ENCODE data around the gene TGM2.
A peak's percentile ranks its signal among the peaks of the same experiment; 100 is the strongest.

TGM2 gene

DNA sequence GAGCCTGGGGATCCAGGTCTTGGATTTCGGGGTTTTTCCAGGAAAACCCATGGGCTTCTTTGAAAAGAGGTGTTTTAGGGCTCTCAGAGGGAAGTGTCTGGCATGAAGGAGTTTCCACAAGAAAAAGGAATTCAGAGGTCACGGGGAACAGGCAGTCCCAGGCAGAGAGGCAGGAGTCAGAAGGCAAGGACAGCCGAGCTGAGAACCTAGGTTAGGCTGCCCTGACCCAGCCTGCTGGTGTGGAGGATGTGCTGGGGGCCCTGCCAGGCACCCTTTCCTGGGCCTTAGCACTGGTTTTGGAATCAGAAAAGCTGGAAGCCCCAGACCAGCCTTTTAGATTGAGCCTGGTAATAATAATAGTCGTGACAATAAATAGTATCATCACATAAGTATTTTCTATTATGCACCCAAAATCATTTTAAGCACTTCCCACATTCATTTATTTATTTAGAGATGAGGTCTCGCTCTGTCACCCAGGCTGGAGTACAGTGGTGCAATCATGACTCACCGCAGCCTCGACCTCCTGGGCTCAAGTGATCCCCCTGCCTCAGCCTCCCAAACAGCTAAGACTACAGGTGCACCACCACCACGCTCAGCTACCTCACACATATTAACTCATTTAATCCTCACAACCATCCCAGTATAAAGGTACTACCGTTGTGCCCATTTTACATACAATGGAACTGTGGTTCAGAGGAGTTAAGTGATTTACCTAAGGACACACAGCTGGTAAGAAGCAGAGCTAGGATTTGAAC lies 19.9 kb downstream of the TGM2 start:
- peak; percentile 46 for DNase-seq (ENCODE audit: low read depth)

DNA sequence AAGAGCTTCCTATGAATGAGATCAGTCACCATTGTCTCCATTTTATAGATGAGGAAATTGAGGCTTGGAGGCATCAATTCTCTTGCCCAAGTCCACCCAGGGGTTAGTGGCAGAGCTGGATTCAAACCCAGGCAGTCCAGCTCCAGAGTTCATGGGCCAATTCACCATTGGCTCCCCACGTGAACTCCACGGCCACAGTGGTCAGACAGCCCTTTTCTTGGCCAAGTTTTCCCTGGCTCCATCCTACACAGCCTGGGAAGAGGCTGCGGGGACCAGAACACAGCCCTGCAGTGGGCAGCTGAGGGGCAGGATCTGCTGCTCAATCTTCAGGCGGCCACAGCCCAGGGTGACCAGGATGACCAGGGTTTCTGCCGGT lies 20.5 kb downstream of the TGM2 start:
- no peak for DNase-seq (ENCODE audit: low read depth)

DNA sequence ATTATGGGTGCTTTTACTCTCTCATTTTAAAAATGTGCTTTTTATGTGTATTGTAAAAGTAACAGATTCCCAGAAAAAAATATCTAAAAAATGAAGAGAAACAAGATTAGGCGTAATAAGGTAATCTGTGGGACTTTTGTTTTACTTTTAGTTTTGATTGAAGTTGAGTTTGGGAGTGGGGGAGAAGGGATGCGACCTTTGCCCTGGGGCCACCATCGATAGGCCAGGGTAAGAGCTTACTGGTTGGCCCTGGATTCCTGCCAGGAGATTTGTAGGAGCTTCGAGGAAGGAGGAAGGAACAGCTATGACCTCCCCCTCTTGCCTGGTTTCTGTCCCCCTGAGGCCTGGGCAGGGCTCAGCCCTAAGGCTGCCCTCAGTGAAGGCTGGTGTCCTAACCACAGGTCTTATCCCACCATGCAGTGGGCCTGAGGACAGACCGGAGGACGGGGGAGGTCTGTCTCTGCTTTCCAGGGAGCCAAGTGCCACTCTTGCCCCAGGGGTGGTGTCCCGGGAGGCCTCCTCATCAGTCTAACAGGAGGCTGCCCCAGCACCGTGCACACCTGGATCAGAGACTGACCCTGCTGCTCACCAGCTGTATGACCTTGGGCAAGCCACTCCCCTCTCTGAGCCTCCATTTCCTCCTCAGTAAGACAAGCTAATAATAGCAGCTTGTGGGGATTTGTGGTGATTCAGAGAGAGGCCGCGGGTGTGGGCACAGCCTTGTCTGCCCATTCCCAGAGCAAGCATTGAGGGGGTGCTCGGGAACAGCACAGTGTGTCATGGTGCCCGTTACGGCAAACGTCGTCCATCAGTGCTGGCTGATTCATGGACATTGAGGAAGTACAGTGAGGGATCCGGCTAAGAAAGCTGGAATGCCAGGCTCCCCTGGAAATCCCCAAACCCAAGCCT lies 21.2 kb downstream of the TGM2 start:
- DNase-seq (ENCODE audit: low read depth) = peak; percentile 56

DNA sequence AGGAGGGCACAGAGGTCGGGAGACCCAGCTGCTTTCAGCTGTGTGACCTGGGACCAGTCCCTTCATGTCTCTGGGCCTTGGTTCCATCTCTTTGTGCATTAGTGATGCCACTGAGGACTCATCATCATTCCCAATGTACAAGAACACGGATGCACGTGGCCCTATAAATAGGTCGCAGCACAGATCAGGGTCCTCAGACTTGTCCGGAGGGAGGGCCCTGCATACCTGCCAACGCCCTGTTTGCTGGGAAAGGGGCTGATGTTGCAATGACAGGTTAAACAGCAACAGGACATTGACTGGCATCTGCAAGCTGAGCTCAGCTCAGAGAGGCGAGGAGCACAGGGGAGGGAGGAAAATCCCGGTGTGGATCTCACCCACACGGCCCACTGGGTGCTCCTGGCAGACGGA lies 21.8 kb downstream of the TGM2 start:
- no peak for DNase-seq (ENCODE audit: low read depth)

DNA sequence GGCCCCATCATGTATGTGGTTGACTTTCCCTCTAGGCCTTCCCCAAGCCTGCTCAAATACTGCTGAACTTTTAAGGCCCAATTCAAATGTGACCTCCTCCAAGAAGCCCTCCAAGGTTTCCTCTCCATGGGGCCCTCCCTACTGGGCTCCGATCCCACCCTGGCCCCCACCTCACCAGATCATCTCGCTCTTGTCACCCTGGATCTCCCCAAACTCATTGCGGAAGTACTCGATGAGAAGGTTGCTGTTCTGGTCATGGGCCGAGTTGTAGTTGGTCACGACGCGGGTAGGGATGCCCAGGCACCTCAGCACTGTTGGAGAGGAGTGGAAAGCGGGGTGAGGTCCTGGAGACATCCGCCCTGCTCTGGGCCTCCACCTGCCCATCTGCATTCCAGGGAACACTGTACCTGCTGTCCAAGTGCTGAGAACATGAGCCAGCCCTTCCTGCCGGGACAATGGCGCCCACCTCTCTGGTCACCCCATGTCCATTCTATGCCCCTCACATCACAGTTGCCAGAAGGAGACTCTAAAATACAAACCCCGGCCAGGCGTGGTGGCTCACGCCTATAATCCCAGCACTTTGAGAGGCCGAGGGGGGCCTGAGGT lies 23.1 kb downstream of the TGM2 start:
- DNase-seq (ENCODE audit: low read depth) = no peak

DNA sequence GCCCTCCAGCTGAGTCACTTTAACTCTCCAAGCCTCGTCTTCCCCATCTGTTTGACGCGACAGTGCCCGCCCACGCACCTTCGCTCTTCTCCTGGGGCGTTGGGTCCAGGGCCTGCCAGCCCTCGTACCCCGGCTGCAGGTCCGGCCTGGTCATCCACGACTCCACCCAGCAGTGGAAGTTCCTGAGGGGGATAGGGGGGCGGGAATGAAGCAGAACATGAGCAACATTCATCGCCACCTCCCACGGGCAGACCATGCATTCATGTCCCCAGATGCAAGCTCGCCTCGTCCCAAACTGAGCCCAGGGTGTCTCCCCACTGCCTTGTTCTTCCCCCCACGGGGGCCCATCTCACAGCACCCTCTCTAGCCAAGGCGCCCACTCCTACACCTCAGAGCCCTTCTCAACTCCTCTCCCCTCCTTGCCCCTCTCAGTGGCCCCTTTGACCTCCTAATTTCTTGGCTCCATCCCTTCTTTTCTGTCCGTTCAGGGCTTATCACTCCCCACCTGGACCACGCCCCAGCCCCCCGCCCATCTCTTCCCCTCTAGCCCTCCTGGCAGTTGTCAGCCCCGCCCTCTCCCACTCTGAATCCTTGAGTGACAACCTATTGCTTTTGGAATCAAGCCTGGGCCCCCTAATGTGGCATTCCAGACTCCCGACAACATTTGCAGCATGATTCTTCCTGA lies 23.7 kb downstream of the TGM2 start:
- DNase-seq (ENCODE audit: low read depth) = no peak

DNA sequence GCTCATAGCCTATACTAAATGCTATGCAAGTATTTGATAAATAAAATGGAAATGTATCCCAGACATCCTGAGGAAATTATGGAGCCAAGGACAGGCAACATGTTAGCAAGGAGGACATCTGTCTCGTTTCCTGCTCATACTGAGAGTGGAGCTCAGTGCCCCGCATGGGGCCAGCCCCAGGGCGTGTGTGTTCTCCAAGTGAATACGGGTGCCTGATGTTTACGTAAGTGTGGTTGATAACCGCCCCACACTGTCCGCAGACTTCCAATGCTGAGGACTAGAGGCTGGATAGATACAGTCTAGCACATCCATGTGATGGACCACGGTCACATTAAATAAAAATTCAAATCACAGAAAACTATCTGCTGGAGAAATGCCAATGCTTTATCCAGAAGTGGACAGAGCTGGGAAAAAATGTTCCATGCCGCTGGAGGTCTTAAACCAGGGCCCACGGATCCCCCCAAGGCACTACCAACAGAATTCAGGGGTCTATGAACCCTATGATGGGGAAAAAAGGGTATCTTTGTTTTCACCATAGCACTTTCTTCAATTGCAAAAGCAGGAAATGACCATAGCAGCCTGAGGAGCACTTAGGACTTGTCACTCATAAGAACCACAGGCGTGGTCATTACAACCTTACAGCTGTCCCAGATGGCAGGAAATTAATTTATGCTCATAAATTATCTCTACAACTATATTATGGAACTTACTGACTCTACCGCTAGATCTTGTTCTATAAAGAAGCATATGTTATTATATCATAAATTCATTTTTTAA lies 24.9 kb downstream of the TGM2 start:
- DNase-seq (ENCODE audit: low read depth) = no peak

DNA sequence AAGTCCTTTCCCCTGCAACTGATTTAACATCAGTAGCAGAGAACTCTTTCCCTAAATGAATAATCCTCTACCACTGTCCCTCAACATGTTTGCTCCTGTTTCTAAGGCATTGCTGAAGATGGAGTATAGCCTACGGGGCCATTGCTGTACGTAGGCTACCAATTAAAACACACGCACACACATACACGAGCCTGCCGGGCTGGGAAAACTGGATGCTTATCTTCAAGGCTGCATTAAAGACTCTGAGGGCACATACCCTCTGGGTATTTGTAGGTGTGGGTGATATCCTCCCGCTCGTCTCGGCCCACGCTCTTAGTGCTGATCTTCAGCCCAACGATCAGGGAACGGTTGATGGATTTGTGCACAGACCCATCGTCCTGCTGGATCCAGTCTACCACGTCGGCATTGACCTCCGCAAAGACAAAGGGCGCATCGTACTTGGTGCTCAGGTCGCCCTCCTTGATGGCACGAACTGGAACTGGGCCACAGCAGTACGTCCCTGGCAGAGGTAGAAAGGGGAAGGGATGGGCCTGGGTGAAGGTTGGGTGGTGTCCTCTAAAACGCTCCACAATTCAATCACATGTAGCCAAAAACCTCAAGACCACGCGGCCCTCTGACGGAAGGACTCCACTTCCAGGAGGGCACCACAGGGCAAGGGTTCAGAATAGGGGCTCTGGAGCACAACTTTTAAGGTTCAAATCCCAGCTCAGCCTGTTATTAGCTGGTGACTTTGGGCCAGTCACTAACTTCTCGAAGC lies 25.7 kb downstream of the TGM2 start:
- no peak for DNase-seq (ENCODE audit: low read depth)

DNA sequence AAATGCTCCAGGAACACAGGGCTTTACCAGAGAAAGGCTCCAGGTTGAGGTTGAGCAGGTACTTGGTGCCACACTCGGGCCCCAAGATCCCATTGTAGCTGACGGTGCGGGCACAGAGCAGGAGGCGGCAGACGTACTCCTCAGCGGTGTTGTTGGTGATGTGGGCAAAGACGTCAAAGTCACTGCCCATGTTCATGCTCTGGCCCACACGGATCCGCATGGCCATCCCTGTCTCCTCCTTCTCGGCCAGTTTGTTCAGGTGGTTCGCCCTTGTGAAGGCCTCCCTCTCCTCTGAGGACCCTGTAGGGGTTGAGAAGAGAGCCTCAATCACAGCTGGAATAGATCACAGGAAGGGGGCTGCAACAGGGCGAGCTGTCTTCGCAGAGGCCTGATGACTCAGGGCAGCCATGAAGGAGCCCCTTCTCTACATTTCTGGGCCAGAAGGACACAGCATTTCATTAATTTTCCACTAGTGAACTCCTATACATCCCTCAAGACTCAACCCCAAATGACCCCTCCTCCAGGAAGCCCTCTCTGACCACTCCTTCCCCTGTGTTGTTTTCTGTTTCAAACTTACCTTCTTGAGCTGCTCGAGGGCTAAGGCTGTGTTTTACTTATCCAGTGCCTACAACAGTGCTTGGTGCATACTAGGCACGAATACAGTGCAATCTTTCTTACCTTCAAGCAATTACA lies 26.8 kb downstream of the TGM2 start:
- no peak for DNase-seq (ENCODE audit: low read depth)

DNA sequence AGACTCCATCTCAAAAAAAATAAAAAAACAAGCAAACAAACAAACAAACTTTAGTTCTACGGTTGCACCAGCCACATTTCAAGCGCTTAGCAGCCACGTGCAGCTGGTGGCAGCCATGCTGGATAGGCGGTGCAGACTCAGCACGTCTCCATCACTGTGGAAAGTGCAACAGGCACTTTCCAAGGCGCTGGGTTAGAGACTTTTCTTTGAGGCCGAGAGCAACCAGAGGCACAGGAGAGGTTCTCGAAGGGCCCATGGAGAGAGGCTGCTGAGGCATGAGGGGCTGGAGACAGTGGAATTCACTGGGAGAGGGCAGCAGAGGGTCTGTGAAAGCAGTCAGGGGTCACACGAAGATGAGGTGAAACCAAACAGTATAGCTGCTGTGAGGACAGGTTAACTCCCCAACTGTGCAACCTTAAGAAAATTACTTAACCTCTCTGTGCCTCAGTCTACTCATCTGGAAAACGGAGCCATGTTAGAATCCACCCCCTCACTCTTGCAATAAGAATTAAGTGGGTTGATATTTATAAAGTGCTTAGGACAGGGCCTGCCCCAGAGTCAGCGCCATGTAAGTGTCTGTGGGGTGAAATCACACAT lies 27.5 kb downstream of the TGM2 start:
- no peak for DNase-seq (ENCODE audit: low read depth)

DNA sequence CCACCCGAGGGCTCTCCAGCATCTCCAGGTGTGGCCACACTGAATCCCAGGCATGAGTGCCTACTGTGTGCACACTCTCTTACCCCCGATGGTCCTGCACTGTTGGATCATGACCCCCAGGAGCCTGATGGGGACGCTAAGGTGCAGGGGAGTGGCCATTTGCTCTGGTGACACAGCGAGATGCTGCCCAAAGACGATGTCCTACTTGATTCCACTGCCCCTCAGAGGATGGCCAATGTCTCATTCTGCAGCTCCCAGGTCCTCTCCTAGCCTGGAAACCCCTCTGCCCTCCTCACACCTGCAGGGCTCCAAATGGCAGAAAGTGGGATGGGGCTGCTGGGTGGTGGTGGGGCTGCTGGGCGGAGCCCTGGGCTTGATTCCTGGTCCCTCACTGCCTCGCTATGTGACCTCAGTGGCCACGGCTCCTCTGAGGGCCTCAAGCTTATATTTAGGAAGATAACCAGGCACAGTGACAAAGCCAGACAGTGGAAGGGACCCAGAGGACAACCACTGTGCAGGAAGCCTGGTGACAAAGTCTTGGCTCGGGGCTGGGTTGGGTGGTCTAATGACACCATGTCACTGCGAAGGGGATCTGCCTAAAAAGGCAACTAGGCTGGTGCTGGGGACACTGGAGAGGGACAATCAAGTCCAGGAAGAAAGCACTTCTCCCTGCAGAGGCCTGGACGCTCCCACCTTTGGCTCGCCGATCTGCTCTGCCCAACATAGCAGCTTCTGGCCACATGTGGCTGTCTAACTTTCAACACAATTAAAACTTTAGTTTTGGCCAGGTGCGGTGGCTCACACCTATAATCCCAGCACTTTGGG lies 28.4 kb downstream of the TGM2 start:
- no peak for DNase-seq (ENCODE audit: low read depth)

DNA sequence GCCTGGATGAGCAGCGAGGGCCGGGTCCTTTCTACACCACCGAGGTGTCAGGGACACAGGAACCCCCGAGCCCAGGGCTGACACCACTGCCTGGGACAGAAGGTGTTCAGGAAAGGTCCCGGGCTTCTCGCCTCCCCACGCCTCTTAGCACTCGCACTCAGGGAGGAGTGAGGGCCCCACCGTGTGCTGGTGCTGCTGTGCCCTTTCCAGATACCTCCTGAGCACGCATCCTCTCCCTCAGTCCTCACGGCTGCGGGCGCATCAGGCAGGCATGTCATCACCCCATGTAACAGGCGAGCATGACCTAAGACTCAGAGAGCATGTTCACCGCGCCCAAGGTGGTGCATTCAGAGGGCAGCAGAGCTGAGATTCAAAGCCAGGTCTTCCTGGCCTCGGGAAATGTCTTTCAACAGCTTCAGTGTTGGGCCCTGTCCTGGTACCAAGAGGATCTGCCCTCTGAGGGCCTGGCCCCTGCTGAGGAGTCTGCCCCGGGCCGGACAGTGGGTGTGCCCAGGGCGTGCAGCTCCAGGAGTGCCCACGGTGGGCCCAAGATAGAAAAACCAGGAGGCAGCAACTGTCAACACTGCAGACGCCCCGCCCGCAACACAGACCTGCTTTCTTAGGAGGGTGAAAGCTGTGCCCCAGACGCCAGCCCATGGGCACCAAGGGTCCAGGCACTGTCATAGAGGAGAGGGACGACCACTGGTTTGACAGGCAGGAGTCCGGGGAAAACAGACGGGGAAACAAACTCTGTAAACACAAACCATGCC lies 29.2 kb downstream of the TGM2 start:
- DNase-seq (ENCODE audit: low read depth) = no peak

DNA sequence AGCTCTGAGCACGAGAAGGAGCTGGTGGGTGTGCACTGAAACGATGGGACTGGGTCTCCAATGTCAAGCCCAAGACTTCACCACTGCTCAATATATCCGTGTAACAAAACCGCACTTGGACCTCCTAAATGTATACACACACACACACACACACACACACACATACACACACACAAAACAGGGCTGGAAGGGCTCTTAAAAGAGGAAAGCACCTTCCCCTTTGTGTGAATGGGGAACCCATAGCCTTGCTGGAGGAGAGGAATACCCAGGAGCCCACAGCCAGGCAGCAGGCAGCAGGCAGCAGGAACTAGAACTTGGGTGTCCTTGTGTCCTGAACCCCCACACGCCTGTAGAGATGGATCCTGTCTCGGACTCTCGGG lies 29.8 kb downstream of the TGM2 start:
- DNase-seq (ENCODE audit: low read depth) = no peak

DNA sequence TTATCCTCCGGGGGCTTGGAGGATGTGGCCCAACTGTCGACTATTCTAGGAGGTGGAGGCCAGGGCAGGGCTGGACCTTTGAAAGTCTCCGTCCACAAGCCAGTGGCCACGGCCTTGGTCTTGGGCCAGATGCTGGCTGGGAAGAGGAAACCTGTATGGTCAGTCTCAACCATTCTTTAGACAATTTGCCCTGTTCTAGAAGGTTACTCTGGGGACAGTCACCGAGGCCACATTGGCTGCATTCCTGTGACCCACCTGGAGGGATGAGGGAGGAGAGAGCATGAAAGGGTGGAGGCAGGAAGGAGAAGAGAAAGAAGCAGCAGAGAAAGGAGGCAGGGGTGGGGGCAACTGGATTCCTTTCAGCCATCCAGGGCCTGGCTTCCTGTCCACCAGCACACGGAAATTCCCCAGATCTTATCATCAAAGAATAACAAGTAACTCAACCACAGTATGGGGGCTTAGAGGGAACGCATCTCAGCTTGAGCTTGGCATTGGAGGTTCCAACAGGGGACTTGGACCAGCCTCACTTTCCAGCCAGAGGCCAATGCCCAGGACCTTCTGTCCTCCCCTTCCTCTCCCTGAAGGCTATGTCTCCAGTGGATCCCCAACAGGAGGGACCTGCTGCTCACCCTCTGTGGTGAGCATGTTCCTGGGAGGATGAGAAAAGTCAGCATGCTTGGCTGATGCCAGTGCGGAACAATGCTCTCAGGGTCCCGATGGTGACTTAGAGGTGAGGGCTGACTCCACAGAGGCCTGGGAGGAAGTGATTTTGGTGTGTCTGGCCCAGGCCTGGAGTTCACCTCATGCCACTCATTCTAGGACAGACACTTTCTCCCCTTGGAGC lies 30.4 kb downstream of the TGM2 start:
- DNase-seq (ENCODE audit: low read depth) = no peak

DNA sequence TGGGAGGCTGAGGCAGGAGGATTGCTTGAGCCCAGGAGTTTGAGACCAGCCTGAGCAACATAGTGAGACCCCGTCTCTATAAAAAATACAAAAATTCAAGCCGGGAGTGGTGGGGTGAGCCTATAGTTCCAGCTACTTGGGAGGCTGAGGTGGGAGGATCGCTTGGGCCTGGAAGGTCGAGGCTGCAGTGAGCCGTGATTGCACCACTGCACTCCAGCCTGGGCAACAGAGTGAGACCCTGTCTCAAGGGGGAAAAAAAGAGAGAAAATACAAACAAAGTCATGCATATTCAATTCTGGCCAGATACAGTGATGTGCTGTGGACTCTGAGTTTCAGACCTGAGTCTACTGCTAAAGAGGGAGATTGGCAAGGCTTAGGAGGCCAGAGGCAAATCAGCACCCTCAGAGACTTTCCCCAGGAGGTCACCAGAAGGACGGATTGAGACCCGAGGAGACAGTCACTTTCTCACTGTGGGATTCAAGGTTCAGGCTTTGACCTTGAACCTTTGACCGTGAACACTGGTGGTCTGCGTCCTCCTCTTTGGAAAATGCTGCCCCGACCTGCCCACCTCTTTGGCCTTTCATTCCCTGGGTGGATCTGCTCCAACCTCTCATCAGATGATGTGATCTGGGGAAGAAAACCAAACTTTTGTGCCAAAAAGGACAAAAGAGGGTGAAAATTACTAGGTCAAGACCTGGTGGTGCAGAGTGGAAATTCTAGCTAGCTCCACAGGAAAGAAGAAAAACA lies 31.2 kb downstream of the TGM2 start:
- no peak for DNase-seq (ENCODE audit: low read depth)

DNA sequence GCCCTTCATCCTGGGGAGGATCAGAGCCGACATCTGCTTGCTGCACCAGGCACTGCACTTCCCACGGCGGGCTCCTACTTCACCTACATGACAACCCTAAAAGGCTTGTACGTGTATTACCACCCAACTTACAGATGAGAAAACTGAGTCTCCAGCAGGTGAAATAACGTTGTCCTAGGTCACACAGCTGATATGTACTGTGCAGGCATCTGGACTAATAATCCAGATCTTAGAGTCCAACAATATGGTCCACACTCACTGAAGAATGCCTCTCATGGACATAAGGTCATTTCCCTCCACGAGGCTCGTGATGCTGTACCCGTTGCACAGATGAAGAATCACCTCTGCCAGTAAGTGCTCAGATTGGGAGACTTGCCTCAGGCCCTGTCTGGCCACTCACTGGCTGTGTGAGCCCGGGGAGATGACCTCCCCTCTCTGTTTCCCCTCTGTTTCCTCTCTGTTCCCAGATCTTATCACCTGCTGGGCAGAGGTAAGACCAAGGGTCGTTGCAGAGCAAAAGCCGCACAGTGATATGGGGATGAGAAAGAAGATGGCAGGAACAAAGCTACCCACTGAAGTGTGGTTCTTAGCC lies 32.1 kb downstream of the TGM2 start:
- DNase-seq (ENCODE audit: low read depth) = no peak

Measured in fibroblast of gingiva (primary cell).